HCT116 (cell line): ENCODE measurements around the gene ZNF783. TPM values are rescaled to one million over a fixed set of nuclear protein-coding genes. Genes with fewer than 3 reads are reported as not detected.

Source experiments
- ATAC-seq: fragments of 200-7000 bp; cut with Tn5 transposase; 2 replicates; pipeline ENCODE4 v1.9.1; 2020; ENCODE audit warnings: mild to moderate bottlenecking, moderate library complexity
- BruUV-seq: library from RNA; stranded (reverse); fragments of 400-500 nt; replicated peaks from 2 replicates; lab custom pipeline; 2021; lab: Mats Ljungman, UMichigan
- CTCF ChIA-PET: fragments of 300-600 bp; sonication (Branson Sonifier 250); formaldehyde crosslinking; loops from one replicate; lab custom pipeline; 2021; ENCODE audit warnings: antibody characterized with exemption; lab: Charles Lee
- POLR2A ChIA-PET: fragments of 300-600, 350-600 bp; sonication (Branson Sonifier 250); formaldehyde crosslinking; loops from one replicate; lab custom pipeline; 2021; ENCODE audit warnings: antibody characterized with exemption; lab: Charles Lee
- RAD21 ChIA-PET, 2 experiments: fragments of 300-600 bp; sonication (Branson Sonifier 250); formaldehyde crosslinking; loops; one replicate each; lab custom pipeline; 2023; ENCODE audit warnings: low total read pairs in 2 of 2; ENCODE audit not compliant: uncharacterized antibody in 2 of 2, unreplicated experiment in 2 of 2, low non-redundant PET in 1 of 2; lab: Charles Lee
- DNase-seq: peaks from one replicate; pipeline ENCODE4 v3.0.0-alpha.2; 2010; ENCODE audit warnings: low read depth, low spot score
- H2AFZ ChIP-seq: fragments of 200-600 bp; shearing (Covaris generic), sonication (generic); 2 replicates; pipeline ENCODE4 v1.6.1; 2017; ENCODE audit warnings: low read depth, mixed run types, mixed read lengths, antibody characterized with exemption, low read length; ENCODE audit not compliant: poor library complexity, severe bottlenecking
- H3K27ac ChIP-seq: 2 replicates; pipeline ENCODE4 v1.5.1; 2012; ENCODE audit warnings: low read depth, low read length
- H3K27me3 ChIP-seq: fragments of 200-600 bp; sonication (generic); 2 replicates; pipeline ENCODE4 v1.6.1; 2016; ENCODE audit warnings: mixed run types, low read length, mixed read lengths; ENCODE audit not compliant: insufficient read depth
- H3K36me3 ChIP-seq, 2 experiments: fragments of 200-500 bp in 1 of 2; fragments of 200-600 bp in 1 of 2; sonication (Bioruptor generic) in 1 of 2; sonication (generic) in 1 of 2; 2 replicates each; pipeline versions ENCODE4 v1.5.1 to v1.6.1; 2014 to 2016; ENCODE audit warnings: low read length in 2 of 2, inconsistent platforms in 1 of 2, mixed read lengths in 1 of 2, mixed run types in 1 of 2; ENCODE audit not compliant: insufficient read depth in 2 of 2, control insufficient read depth in 1 of 2
- H3K4me1 ChIP-seq, 2 experiments: fragments of 200-600 bp in 1 of 2; sonication (generic) in 1 of 2; 2 replicates each; pipeline versions ENCODE4 v1.5.1 to v1.6.1; 2012 to 2017; ENCODE audit warnings: low read length in 2 of 2, inconsistent platforms in 1 of 2, mild to moderate bottlenecking in 1 of 2, mixed read lengths in 1 of 2, mixed run types in 1 of 2, moderate library complexity in 1 of 2; ENCODE audit not compliant: insufficient read depth in 2 of 2, control insufficient read depth in 1 of 2
- H3K4me2 ChIP-seq: fragments of 200-600 bp; sonication (generic); 2 replicates; pipeline ENCODE4 v1.6.1; 2017; ENCODE audit warnings: mixed run types, low read length, mixed read lengths
- H3K4me3 ChIP-seq, 2 experiments: fragments of 200-600 bp in 1 of 2; sonication (generic) in 1 of 2; replicated peaks in 1 of 2; 2 replicates each; pipeline ENCODE4 v1.5.1; 2011 to 2016; ENCODE audit warnings: low read length in 2 of 2, control low read depth in 1 of 2, low read depth in 1 of 2, mild to moderate bottlenecking in 1 of 2, mixed read lengths in 1 of 2, mixed run types in 1 of 2
- H3K79me2 ChIP-seq: fragments of 200-600 bp; sonication (generic); 2 replicates; pipeline ENCODE4 v1.6.1; 2017; ENCODE audit warnings: mild to moderate bottlenecking, mixed run types, low read length, moderate library complexity, mixed read lengths; ENCODE audit not compliant: insufficient read depth
- H3K9ac ChIP-seq: fragments of 200-600 bp; sonication (generic); 2 replicates; pipeline ENCODE4 v1.6.1; 2016; ENCODE audit warnings: low read length, mixed read lengths
- H3K9me2 ChIP-seq: fragments of 200-600 bp; sonication (generic), shearing (Covaris generic); 2 replicates; pipeline ENCODE4 v1.6.1; 2017; ENCODE audit warnings: mixed run types, mild to moderate bottlenecking, moderate library complexity; ENCODE audit not compliant: insufficient read depth
- H3K9me3 ChIP-seq, 2 experiments: fragments of 200-500 bp in 1 of 2; fragments of 200-600 bp in 1 of 2; sonication (Bioruptor generic) in 1 of 2; sonication (generic) in 1 of 2; 2 replicates each; pipeline ENCODE4 v1.6.1; 2014 to 2017; ENCODE audit warnings: low read length in 2 of 2, mixed read lengths in 2 of 2, inconsistent platforms in 1 of 2, low read depth in 1 of 2, mild to moderate bottlenecking in 1 of 2, mixed run types in 1 of 2, moderate library complexity in 1 of 2; ENCODE audit not compliant: control insufficient read depth in 1 of 2, insufficient read depth in 1 of 2
- H4K20me1 ChIP-seq: fragments of 200-600 bp; sonication (generic), shearing (Covaris generic); 2 replicates; pipeline ENCODE4 v1.6.1; 2017; ENCODE audit warnings: mixed run types, mild to moderate bottlenecking, moderate library complexity; ENCODE audit not compliant: insufficient read depth
- ATF3 ChIP-seq: IDR thresholded peaks from 2 replicates; pipeline ENCODE4 v1.6.1; 2012
- FOSL1 ChIP-seq: IDR thresholded peaks from 2 replicates; pipeline ENCODE4 v1.6.1; 2012; ENCODE audit warnings: low read depth
- SIN3A ChIP-seq: IDR thresholded peaks from 2 replicates; pipeline ENCODE4 v1.6.1; 2012; ENCODE audit warnings: low read depth
- YY1 ChIP-seq: IDR thresholded peaks from 2 replicates; pipeline ENCODE4 v1.6.1; 2011; ENCODE audit warnings: low read length, low read depth, moderate library complexity, mild to moderate bottlenecking; ENCODE audit not compliant: insufficient replicate concordance; ENCODE audit errors: extremely low read depth
- ZBTB33 ChIP-seq: IDR thresholded peaks from 2 replicates; pipeline ENCODE4 v1.6.1; 2011; ENCODE audit warnings: mild to moderate bottlenecking, low read length, moderate library complexity; ENCODE audit not compliant: insufficient replicate concordance; ENCODE audit errors: extremely low read depth
- intact Hi-C: fragments of 100-400 bp; cut with micrococcal nuclease; formaldehyde crosslinking; loops from 2 replicates; pipeline ENCODE4 v1.10.0; 2022
- total RNA-seq: library from RNA; stranded (reverse); gene quantifications from one replicate; pipeline ENCODE4 v1.2.1, GENCODE V29; 2021; ENCODE audit not compliant: unreplicated experiment

Gene ZNF783
- total RNA-seq, 1 experiment from 2014 or later: 12.5 TPM

- TF ChIP-seq ATF3 (no peak), ZBTB33 (no peak)
Observed at GRCh38 chr7:149216402-149216801, 45.6 kb upstream of the ZNF783 start (continued).

GRCh38 chr7:149217570-149217969, 44.4 kb upstream of the ZNF783 start:
- Histone ChIP-seq H3K9me2 (no peaks in the 10 kb centered on the region), H3K27me3 (no peaks in the 10 kb centered on the region), H3K4me1 (no peaks in the 10 kb centered on the region), H2AFZ (no peak overlapping the region), H4K20me1 (no peaks in the 10 kb centered on the region), H3K36me3 (peaks cover 37 to 40% of the 10 kb centered on the region in 2 experiments; a peak in 3 of 4 replicates), H3K27ac (no peak overlapping the region), H3K4me2 (no peak overlapping the region), H3K4me3 (no peak overlapping the region), H3K9me3 (no peaks in the 10 kb centered on the region), H3K79me2 (no peaks in the 10 kb centered on the region; the same call in 1 of the 2 replicates), H3K9ac (no peak overlapping the region)
- RAD21 ChIA-PET: no interaction called here
- intact Hi-C loops: no loop called here
- no TSS peak for BruUV-seq
- TF ChIP-seq SIN3A: no peak
- TF ChIP-seq FOSL1: no peak
- TF ChIP-seq ZBTB33: no peak
- no peak for TF ChIP-seq YY1
- ATAC-seq (no peak), DNase-seq (no peak)
- CTCF ChIA-PET: no interaction called here
- POLR2A ChIA-PET: no interaction called here
